ENCODE results near the gene RAB34. TPM values are rescaled to one million over a fixed set of nuclear protein-coding genes. Genes with fewer than 3 reads are reported as not detected.

The RAB34 gene
- total RNA-seq, 1 experiment from 2014 or later, result 1.2 TPM

- peaks cover 100% of the 10 kb centered on the region for H3K36me3 Mint-ChIP-seq (ENCODE audit: insufficient read depth, unreplicated experiment)
- H3K27ac Mint-ChIP-seq (ENCODE audit: unreplicated experiment), result no peak overlapping the region
- no TSS peak for BruUV-seq (replicated peaks)
- DNase-seq, result no peak
- H3K9me3 ChIP-seq, result no peaks in the 10 kb centered on the region
- no peaks in the 10 kb centered on the region for H3K9me3 Mint-ChIP-seq (ENCODE audit: unreplicated experiment)
- no peaks in the 10 kb centered on the region for H3K27me3 ChIP-seq (replicated peaks; ENCODE audit: control insufficient read depth, insufficient read depth, low read length)
- POLR2A ChIA-PET, result interaction anchor here (0.7 to 1.0 kb wide), 2 partner anchors 14 to 16 kb away, joined by 3 to 4 read pairs; no protein-coding TSS in a partner anchor
- intact Hi-C loops (cut with micrococcal nuclease; ENCODE audit: unreplicated experiment), result no loop called here
- CTCF ChIA-PET, result no interaction called here
- no peaks in the 10 kb centered on the region for H3K27me3 Mint-ChIP-seq (ENCODE audit: insufficient read depth, unreplicated experiment)
- TF ChIP-seq, protein P1, sequence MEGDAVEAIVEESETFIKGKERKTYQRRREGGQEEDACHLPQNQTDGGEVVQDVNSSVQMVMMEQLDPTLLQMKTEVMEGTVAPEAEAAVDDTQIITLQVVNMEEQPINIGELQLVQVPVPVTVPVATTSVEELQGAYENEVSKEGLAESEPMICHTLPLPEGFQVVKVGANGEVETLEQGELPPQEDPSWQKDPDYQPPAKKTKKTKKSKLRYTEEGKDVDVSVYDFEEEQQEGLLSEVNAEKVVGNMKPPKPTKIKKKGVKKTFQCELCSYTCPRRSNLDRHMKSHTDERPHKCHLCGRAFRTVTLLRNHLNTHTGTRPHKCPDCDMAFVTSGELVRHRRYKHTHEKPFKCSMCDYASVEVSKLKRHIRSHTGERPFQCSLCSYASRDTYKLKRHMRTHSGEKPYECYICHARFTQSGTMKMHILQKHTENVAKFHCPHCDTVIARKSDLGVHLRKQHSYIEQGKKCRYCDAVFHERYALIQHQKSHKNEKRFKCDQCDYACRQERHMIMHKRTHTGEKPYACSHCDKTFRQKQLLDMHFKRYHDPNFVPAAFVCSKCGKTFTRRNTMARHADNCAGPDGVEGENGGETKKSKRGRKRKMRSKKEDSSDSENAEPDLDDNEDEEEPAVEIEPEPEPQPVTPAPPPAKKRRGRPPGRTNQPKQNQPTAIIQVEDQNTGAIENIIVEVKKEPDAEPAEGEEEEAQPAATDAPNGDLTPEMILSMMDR (IDR thresholded peaks at IDR 0.05; ENCODE audit: insufficient read depth in 1 of 2, low read depth in 1 of 2, low read length in 1 of 2, severe bottlenecking in 1 of 2, unreplicated experiment in 1 of 2), result no peak
- H3K4me3 ChIP-seq (ENCODE audit: low read depth, low read length), result no peak overlapping the region
- H3K36me3 ChIP-seq (ENCODE audit: control insufficient read depth, insufficient read depth, low read length), result peaks cover 14% of the 10 kb centered on the region
- H3K4me1 Mint-ChIP-seq (ENCODE audit: low read depth, unreplicated experiment), result peaks cover 23% of the 10 kb centered on the region
- no peak overlapping the region for H3K4me3 Mint-ChIP-seq (ENCODE audit: unreplicated experiment)
- H3K4me1 ChIP-seq, result peaks cover 21% of the 10 kb centered on the region
Measured at GRCh38 chr17:28693869-28694268, 23.8 kb downstream of the RAB34 start.

- H3K4me1 Mint-ChIP-seq (ENCODE audit: low read depth, unreplicated experiment), result no peaks in the 10 kb centered on the region
- no peaks in the 10 kb centered on the region for H3K27me3 Mint-ChIP-seq (ENCODE audit: insufficient read depth, unreplicated experiment)
- intact Hi-C loops (cut with micrococcal nuclease; ENCODE audit: unreplicated experiment), result no loop called here
- H3K4me3 Mint-ChIP-seq (ENCODE audit: unreplicated experiment), result no peak overlapping the region
- no TSS peak for BruUV-seq (replicated peaks)
- Histone ChIP-seq H3K4me3 (ENCODE audit: low read depth, low read length) (no peak overlapping the region), H3K4me1 (no peaks in the 10 kb centered on the region), H3K9me3 (no peaks in the 10 kb centered on the region), H3K27me3 (replicated peaks; ENCODE audit: control insufficient read depth, insufficient read depth, low read length) (no peaks in the 10 kb centered on the region), H3K36me3 (ENCODE audit: control insufficient read depth, insufficient read depth, low read length) (peaks cover 14% of the 10 kb centered on the region)
- ChIA-PET POLR2A (interaction anchor here (1.2 to 1.3 kb wide), 2 partner anchors 22 to 27 kb away, joined by 3 to 6 read pairs; partner anchors contain the start of genes PROCA1, SDF2 and SUPT6H), CTCF (no interaction called here)
- TF ChIP-seq, protein P1 (IDR thresholded peaks at IDR 0.05; ENCODE audit: insufficient read depth in 1 of 2, low read depth in 1 of 2, low read length in 1 of 2, severe bottlenecking in 1 of 2, unreplicated experiment in 1 of 2), result no peak
- H3K27ac Mint-ChIP-seq (ENCODE audit: unreplicated experiment), result no peak overlapping the region
- peaks cover 98% of the 10 kb centered on the region for H3K36me3 Mint-ChIP-seq (ENCODE audit: insufficient read depth, unreplicated experiment)
- no peaks in the 10 kb centered on the region for H3K9me3 Mint-ChIP-seq (ENCODE audit: unreplicated experiment)
- no peak for DNase-seq
Measured at GRCh38 chr17:28689011-28689410, 28.7 kb downstream of the RAB34 start.

GRCh38 chr17:28688481-28688880 lies 29.2 kb downstream of the RAB34 start:
- Histone ChIP-seq H3K27me3 (replicated peaks; ENCODE audit: control insufficient read depth, insufficient read depth, low read length) (no peaks in the 10 kb centered on the region), H3K9me3 (no peaks in the 10 kb centered on the region), H3K36me3 (ENCODE audit: control insufficient read depth, insufficient read depth, low read length) (peaks cover 14% of the 10 kb centered on the region), H3K4me1 (no peaks in the 10 kb centered on the region), H3K4me3 (ENCODE audit: low read depth, low read length) (no peak overlapping the region)
- CTCF ChIA-PET, result interaction anchor here (0.8 kb wide), 1 partner anchor 23 kb away, joined by 8 read pairs; the partner anchor contains the start of gene PROCA1
- no peaks in the 10 kb centered on the region for H3K27me3 Mint-ChIP-seq (ENCODE audit: insufficient read depth, unreplicated experiment)
- POLR2A ChIA-PET, result interaction anchor here (1.2 to 1.3 kb wide), 2 partner anchors 23 to 27 kb away, joined by 3 to 6 read pairs; partner anchors contain the start of genes PROCA1, SDF2 and SUPT6H
- H3K27ac Mint-ChIP-seq (ENCODE audit: unreplicated experiment), result no peak overlapping the region
- TF ChIP-seq, protein P1 (IDR thresholded peaks at IDR 0.05; ENCODE audit: insufficient read depth in 1 of 2, low read depth in 1 of 2, low read length in 1 of 2, severe bottlenecking in 1 of 2, unreplicated experiment in 1 of 2), result no peak
- BruUV-seq (replicated peaks), result no TSS peak
- H3K36me3 Mint-ChIP-seq (ENCODE audit: insufficient read depth, unreplicated experiment), result peaks cover 98% of the 10 kb centered on the region
- no peaks in the 10 kb centered on the region for H3K4me1 Mint-ChIP-seq (ENCODE audit: low read depth, unreplicated experiment)
- no peak for DNase-seq
- no peak overlapping the region for H3K4me3 Mint-ChIP-seq (ENCODE audit: unreplicated experiment)
- intact Hi-C loops (cut with micrococcal nuclease; ENCODE audit: unreplicated experiment), result no loop called here
- no peaks in the 10 kb centered on the region for H3K9me3 Mint-ChIP-seq (ENCODE audit: unreplicated experiment)

All from Caco-2 (cell line).